A549 (cell line): ENCODE results near the gene SRPRA. TPM values are rescaled to one million over a fixed set of nuclear protein-coding genes. Genes with fewer than 3 reads are reported as not detected.

Experiments used
- ATAC-seq, 2 experiments: fragments of 200-7000 bp in 1 of 2; fragments of >200 bp in 1 of 2; cut with Nextera tagmentation in 1 of 2; cut with Tn5 transposase in 1 of 2; 3 replicates each; pipeline versions ENCODE4 v1.8.0 to v1.9.1; 2018 to 2020; ENCODE audit warnings: mild to moderate bottlenecking in 1 of 2, moderate library complexity in 1 of 2
- CTCF ChIA-PET: fragments of 300-600 bp; sonication (Branson Sonifier 250); formaldehyde crosslinking; extraction: SDS; loops from one replicate; lab custom pipeline; 2021; ENCODE audit warnings: antibody characterized with exemption, inconsistent platforms; lab: Yijun Ruan, JAX
- POLR2A ChIA-PET: fragments of 350-600 bp; formaldehyde crosslinking; extraction: SDS; loops from one replicate; lab custom pipeline; 2021; ENCODE audit warnings: antibody characterized with exemption, inconsistent platforms; lab: Yijun Ruan, JAX
- DNase-seq, 2 experiments: peaks; one replicate each; pipeline versions ENCODE4 v3.0.0 to v3.0.0-alpha.2; 2011 to 2016; ENCODE audit warnings: low read depth in 1 of 2, low spot score in 1 of 2
- FAIRE-seq: peaks from 2 replicates; lab custom pipeline; 2011; peaks lifted over from hg19 to GRCh38; lab: Jason Lieb, UNC
- H3K27ac ChIP-seq, 2 experiments: fragments of >200 bp; sonication (Bioruptor Twin); formaldehyde crosslinking; 3 replicates each; pipeline ENCODE4 v1.5.1; 2016 to 2017
- H3K4me1 ChIP-seq: fragments of >200 bp; sonication (Bioruptor Twin); formaldehyde crosslinking; 3 replicates; pipeline ENCODE4 v1.6.1; 2016
- H3K4me2 ChIP-seq: fragments of >200 bp; sonication (Bioruptor Twin); formaldehyde crosslinking; 3 replicates; pipeline ENCODE4 v1.6.1; 2016
- H3K4me3 ChIP-seq: fragments of >200 bp; sonication (Bioruptor Twin); formaldehyde crosslinking; 3 replicates; pipeline ENCODE4 v1.5.1; 2016
- H3K9me3 ChIP-seq: fragments of >200 bp; sonication (Bioruptor Twin); formaldehyde crosslinking; 3 replicates; pipeline ENCODE4 v1.6.1; 2016
- BHLHE40 ChIP-seq: IDR thresholded peaks from 2 replicates; pipeline ENCODE4 v1.6.1; 2012; ENCODE audit warnings: low read depth, low read length, inconsistent platforms
- CBX8 ChIP-seq: fragments of 200-600 bp; sonication (generic); IDR thresholded peaks from 2 replicates; pipeline ENCODE4 v1.6.1; 2016
- EHF ChIP-seq: fragments of 250-450 bp; sonication (Bioruptor Pico); IDR thresholded peaks from 2 replicates; pipeline ENCODE4 v1.5.0; 2020; ENCODE audit warnings: mild to moderate bottlenecking
- EHMT2 ChIP-seq: fragments of 200-600 bp; sonication (generic); IDR thresholded peaks from 2 replicates; pipeline ENCODE4 v1.6.1; 2016; ENCODE audit warnings: antibody characterized with exemption, low read depth, mild to moderate bottlenecking, moderate library complexity
- EP300 ChIP-seq, 2 experiments: fragments of >200 bp; sonication (Bioruptor Twin); formaldehyde crosslinking; IDR thresholded peaks; 2 replicates in 1 of 2; 3 replicates in 1 of 2; pipeline ENCODE4 v1.6.1; 2016 to 2017
- ESRRA ChIP-seq: fragments of 150-350 bp; IDR thresholded peaks from 2 replicates; pipeline ENCODE4 v1.6.1; 2014; ENCODE audit warnings: mild to moderate bottlenecking, low read length, borderline replicate concordance
- FOSB ChIP-seq: fragments of 250-450 bp; sonication (Bioruptor Pico); IDR thresholded peaks from 2 replicates; pipeline ENCODE4 v1.5.0; 2020; ENCODE audit warnings: mild to moderate bottlenecking, moderate library complexity
- FOSL2 ChIP-seq, 2 experiments: fragments of 450-650 bp in 1 of 2; fragments of >200 bp in 1 of 2; sonication (Bioruptor Twin) in 1 of 2; formaldehyde crosslinking; IDR thresholded peaks; 2 replicates each; pipeline versions ENCODE4 v1.5.0 to v1.6.1; 2016 to 2020; ENCODE audit warnings: mild to moderate bottlenecking in 1 of 2, moderate library complexity in 1 of 2
- GATA3 ChIP-seq: IDR thresholded peaks from 2 replicates; pipeline ENCODE4 v1.6.1; 2012; ENCODE audit warnings: borderline replicate concordance
- HOXB13 ChIP-seq: fragments of 250-450 bp; sonication (Bioruptor Pico); IDR thresholded peaks from 2 replicates; pipeline ENCODE4 v1.5.0; 2020; ENCODE audit warnings: low read depth, mild to moderate bottlenecking, moderate library complexity
- HOXB5 ChIP-seq: fragments of 250-450 bp; sonication (Bioruptor Pico); IDR thresholded peaks from 2 replicates; pipeline ENCODE4 v1.5.0; 2020; ENCODE audit warnings: mild to moderate bottlenecking, moderate library complexity
- JUN ChIP-seq, 2 experiments: fragments of >200 bp; sonication (Bioruptor Twin); formaldehyde crosslinking; IDR thresholded peaks; 2 replicates in 1 of 2; 3 replicates in 1 of 2; pipeline ENCODE4 v1.6.1; 2016 to 2017
- MAFK ChIP-seq: fragments of 450-650 bp; IDR thresholded peaks from 2 replicates; pipeline ENCODE4 v1.6.1; 2014; ENCODE audit not compliant: partially characterized antibody
- MAZ ChIP-seq: fragments of 150-350 bp; IDR thresholded peaks from 2 replicates; pipeline ENCODE4 v1.6.1; 2014; ENCODE audit warnings: antibody characterized with exemption, low read depth, low read length, borderline replicate concordance
- NFE2L2 ChIP-seq: fragments of 150-350 bp; conservative IDR thresholded peaks from 2 replicates; pipeline ENCODE4 v1.6.1; 2014; ENCODE audit warnings: low read length
- PHF8 ChIP-seq: fragments of 200-600 bp; sonication (generic); IDR thresholded peaks from 2 replicates; pipeline ENCODE4 v1.6.1; 2016; ENCODE audit warnings: low read depth, mild to moderate bottlenecking, antibody characterized with exemption, moderate library complexity, borderline replicate concordance
- POLR2AphosphoS2 ChIP-seq: conservative IDR thresholded peaks from 2 replicates; pipeline ENCODE4 v1.6.1; 2012; ENCODE audit warnings: low read length, improper control_type of control experiment, inconsistent platforms
- RAD21 ChIP-seq, 2 experiments: fragments of >200 bp in 1 of 2; sonication (Bioruptor Twin) in 1 of 2; formaldehyde crosslinking in 1 of 2; IDR thresholded peaks in 1 of 2; conservative IDR thresholded peaks in 1 of 2; 2 replicates in 1 of 2; 3 replicates in 1 of 2; pipeline ENCODE4 v1.6.1; 2012 to 2018; ENCODE audit warnings: inconsistent platforms in 1 of 2
- RARB ChIP-seq: fragments of 250-450 bp; sonication (Bioruptor Pico); IDR thresholded peaks from 2 replicates; pipeline ENCODE4 v1.8.0; 2021; ENCODE audit warnings: mild to moderate bottlenecking, moderate library complexity
- RFX5 ChIP-seq: fragments of 450-650 bp; IDR thresholded peaks from 2 replicates; pipeline ENCODE4 v1.7.1; 2014; ENCODE audit warnings: antibody characterized with exemption, mild to moderate bottlenecking, moderate library complexity
- TP53 ChIP-seq: fragments of 250-450 bp; sonication (Bioruptor Pico); IDR thresholded peaks from 2 replicates; pipeline ENCODE4 v1.5.0; 2021; ENCODE audit warnings: mild to moderate bottlenecking, moderate library complexity
- ZC3H11A ChIP-seq: fragments of 450-650 bp; IDR thresholded peaks from 2 replicates; pipeline ENCODE4 v1.6.1; 2014; ENCODE audit warnings: antibody characterized with exemption, mild to moderate bottlenecking
- ZFP36 ChIP-seq: fragments of 450-650 bp; IDR thresholded peaks from 2 replicates; pipeline ENCODE4 v1.6.1; 2014; ENCODE audit warnings: borderline replicate concordance; ENCODE audit not compliant: partially characterized antibody
- WGBS: methylation state at CpG from one replicate; pipeline ENCODE4 v1.1.6; 2017; ENCODE audit errors: missing lambda C conversion rate; 5-methylcytosine and 5-hydroxymethylcytosine counted together
- polyA plus RNA-seq, 4 experiments: library from polyadenylated mRNA; depleted of rRNA in 3 of 4; stranded (reverse); fragments of >200 nt; fragmentation: RNase III in 1 of 4; extraction: RNeasy Plus Mini Kit Qiagen cat#74134 plus additional on column Dnase treatment in 1 of 4; gene quantifications; 2 replicates in 3 of 4; 3 replicates in 1 of 4; pipeline ENCODE4 v1.2.3, GENCODE V29; 2011 to 2017
- TF ChIP-seq, protein P1 (sequence below): fragments of 250-450 bp; sonication (Bioruptor Pico); IDR thresholded peaks from 2 replicates; pipeline ENCODE4 v1.5.0; 2021; ENCODE audit warnings: mild to moderate bottlenecking, moderate library complexity, borderline replicate concordance
- TF ChIP-seq, protein P2 (sequence below): fragments of 250-450 bp; sonication (Bioruptor Pico); IDR thresholded peaks from 2 replicates; pipeline ENCODE4 v1.5.0; 2020; ENCODE audit warnings: low read depth, mild to moderate bottlenecking, moderate library complexity
- TF ChIP-seq, protein P3 (sequence below): fragments of 450-650 bp; IDR thresholded peaks from 2 replicates; pipeline ENCODE4 v1.6.1; 2014; ENCODE audit warnings: antibody characterized with exemption
- TF ChIP-seq, protein P4 (sequence below): fragments of 200-600 bp; sonication (generic); IDR thresholded peaks from 2 replicates; pipeline ENCODE4 v1.6.1; 2016; ENCODE audit warnings: antibody characterized with exemption, mild to moderate bottlenecking, moderate library complexity
- TF ChIP-seq, protein P5 (sequence below): fragments of >200 bp; sonication (Bioruptor Twin); formaldehyde crosslinking; IDR thresholded peaks from 3 replicates; pipeline ENCODE4 v1.6.1; 2016

The SRPRA gene
- polyA plus RNA-seq, 2 of the 4 experiments (the other 2 are of a cell fraction): 45.1 to 92.2 TPM

DNA sequence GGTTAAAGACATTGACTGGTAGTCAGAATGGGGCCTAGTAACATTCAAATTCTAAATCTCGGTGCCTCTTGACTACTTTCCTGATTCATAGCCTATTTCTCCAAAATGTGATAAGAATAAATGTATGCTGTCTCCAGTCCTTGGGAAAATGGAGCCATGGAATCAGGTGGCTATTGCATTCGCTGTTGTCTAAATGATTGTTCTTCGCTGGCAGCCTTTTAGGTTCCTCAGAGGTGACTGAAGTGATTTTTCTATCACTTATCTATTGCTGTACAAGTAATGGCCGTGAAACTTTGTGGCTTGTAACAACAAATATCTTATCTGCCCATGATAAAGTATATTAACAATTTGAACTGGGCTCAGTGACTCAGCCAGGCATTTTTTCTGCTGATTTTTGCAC, 15.4 kb downstream of the SRPRA start:
- no peak for TF ChIP-seq EHMT2
- TF ChIP-seq GATA3: no peak
- no peak for TF ChIP-seq FOSL2 (IDR thresholded peaks at IDR 0.05)
- no peak for TF ChIP-seq FOSL2 (CRISPR knock-in tag; IDR thresholded peaks at IDR 0.05)
- TF ChIP-seq, protein P1, sequence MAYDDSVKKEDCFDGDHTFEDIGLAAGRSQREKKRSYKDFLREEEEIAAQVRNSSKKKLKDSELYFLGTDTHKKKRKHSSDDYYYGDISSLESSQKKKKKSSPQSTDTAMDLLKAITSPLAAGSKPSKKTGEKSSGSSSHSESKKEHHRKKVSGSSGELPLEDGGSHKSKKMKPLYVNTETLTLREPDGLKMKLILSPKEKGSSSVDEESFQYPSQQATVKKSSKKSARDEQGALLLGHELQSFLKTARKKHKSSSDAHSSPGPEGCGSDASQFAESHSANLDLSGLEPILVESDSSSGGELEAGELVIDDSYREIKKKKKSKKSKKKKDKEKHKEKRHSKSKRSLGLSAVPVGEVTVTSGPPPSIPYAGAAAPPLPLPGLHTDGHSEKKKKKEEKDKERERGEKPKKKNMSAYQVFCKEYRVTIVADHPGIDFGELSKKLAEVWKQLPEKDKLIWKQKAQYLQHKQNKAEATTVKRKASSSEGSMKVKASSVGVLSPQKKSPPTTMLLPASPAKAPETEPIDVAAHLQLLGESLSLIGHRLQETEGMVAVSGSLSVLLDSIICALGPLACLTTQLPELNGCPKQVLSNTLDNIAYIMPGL (CRISPR knock-in tag): no peak
- TF ChIP-seq RAD21 (conservative IDR thresholded peaks at IDR 0.05 in 1 of 2, IDR thresholded peaks at IDR 0.05 in 1 of 2): no peak
- no peak for TF ChIP-seq MAFK
- TF ChIP-seq NFE2L2: no peak
- TF ChIP-seq, protein P2, sequence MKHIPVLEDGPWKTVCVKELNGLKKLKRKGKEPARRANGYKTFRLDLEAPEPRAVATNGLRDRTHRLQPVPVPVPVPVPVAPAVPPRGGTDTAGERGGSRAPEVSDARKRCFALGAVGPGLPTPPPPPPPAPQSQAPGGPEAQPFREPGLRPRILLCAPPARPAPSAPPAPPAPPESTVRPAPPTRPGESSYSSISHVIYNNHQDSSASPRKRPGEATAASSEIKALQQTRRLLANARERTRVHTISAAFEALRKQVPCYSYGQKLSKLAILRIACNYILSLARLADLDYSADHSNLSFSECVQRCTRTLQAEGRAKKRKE (CRISPR knock-in tag): no peak
- TF ChIP-seq PHF8: no peak
- no peak for TF ChIP-seq EHF (CRISPR knock-in tag)
- no peak for TF ChIP-seq EP300 (IDR thresholded peaks at IDR 0.05)
- no peak for TF ChIP-seq HOXB5 (CRISPR knock-in tag)
- TF ChIP-seq RFX5: no peak
- TF ChIP-seq ZFP36: no peak
- TF ChIP-seq HOXB13: no peak
- no peak for TF ChIP-seq JUN (IDR thresholded peaks at IDR 0.05)
- TF ChIP-seq RARB (CRISPR knock-in tag): no peak
- TF ChIP-seq TP53 (CRISPR knock-in tag): no peak
- TF ChIP-seq POLR2AphosphoS2: no peak
- TF ChIP-seq, protein P3, sequence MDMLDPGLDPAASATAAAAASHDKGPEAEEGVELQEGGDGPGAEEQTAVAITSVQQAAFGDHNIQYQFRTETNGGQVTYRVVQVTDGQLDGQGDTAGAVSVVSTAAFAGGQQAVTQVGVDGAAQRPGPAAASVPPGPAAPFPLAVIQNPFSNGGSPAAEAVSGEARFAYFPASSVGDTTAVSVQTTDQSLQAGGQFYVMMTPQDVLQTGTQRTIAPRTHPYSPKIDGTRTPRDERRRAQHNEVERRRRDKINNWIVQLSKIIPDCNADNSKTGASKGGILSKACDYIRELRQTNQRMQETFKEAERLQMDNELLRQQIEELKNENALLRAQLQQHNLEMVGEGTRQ: no peak
- CTCF ChIA-PET: no interaction called here
- ATAC-seq (no peak), FAIRE-seq (no peak), DNase-seq (no peak)
- no peak overlapping the region for H3K4me2 ChIP-seq
- H3K27ac ChIP-seq: no peak overlapping the region
- no peak overlapping the region for H3K4me3 ChIP-seq
- no peaks in the 10 kb centered on the region for H3K4me1 ChIP-seq
- WGBS: 66% methylated on average over 4 of the region's 4 CpGs
- POLR2A ChIA-PET: no interaction called here
- H3K9me3 ChIP-seq: no peaks in the 10 kb centered on the region

DNA sequence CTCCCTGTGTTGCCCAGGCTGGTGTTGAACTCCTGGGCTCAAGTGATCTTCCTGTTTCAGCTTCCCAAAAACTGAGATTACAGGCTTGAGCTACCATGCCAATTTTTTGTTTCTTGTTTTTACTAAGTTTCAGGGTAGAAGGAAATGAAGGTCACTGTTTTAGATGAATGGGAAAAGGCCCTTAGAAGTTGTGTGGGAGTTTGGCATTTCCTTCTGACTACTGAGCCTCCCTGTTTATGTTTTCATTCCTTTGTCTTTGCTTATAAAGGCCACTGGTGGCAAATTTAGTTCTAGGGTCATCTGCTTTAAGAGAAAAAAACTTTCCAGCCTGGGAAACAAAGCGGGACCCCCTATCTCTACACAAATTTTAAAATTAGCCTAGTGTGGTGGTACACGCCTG, 22.1 kb downstream of the SRPRA start:
- Histone ChIP-seq H3K4me1 (no peaks in the 10 kb centered on the region), H3K4me2 (no peak overlapping the region), H3K9me3 (no peaks in the 10 kb centered on the region), H3K4me3 (no peak overlapping the region), H3K27ac (no peak overlapping the region)
- ATAC-seq: no peak
- 100% methylated on average over 2 of the region's 2 CpGs for WGBS
- FAIRE-seq: no peak
- CTCF ChIA-PET: no interaction called here
- POLR2A ChIA-PET: no interaction called here
- DNase-seq: no peak
- TF ChIP-seq CBX8 (no peak), GATA3 (no peak)

DNA sequence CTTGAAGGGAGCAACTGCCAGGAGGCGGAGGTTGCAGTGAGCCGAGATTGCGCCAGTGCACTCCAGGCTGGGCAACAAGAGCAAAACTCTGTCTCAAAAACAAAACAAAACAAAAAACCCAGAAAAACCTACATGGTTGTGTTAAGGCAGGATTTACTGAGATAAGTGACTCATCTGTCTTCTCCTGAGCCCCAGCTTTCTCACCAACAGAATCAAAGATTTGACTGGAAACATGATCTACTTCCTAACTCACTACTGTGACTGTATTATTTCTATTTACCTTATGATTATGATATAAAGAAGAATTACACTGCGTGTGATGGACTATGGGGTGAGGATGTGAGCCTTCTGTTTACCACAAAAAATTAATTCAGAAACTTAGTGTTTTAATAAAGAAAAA, 35.3 kb downstream of the SRPRA start:
- POLR2A ChIA-PET: no interaction called here
- ATAC-seq: no peak
- TF ChIP-seq ESRRA (no peak), FOSB (no peak), ZC3H11A (no peak), BHLHE40 (no peak), MAZ (no peak), RAD21 (conservative IDR thresholded peaks at IDR 0.05 in 1 of 2, IDR thresholded peaks at IDR 0.05 in 1 of 2) (no peak), PHF8 (no peak)
- TF ChIP-seq, protein P4, sequence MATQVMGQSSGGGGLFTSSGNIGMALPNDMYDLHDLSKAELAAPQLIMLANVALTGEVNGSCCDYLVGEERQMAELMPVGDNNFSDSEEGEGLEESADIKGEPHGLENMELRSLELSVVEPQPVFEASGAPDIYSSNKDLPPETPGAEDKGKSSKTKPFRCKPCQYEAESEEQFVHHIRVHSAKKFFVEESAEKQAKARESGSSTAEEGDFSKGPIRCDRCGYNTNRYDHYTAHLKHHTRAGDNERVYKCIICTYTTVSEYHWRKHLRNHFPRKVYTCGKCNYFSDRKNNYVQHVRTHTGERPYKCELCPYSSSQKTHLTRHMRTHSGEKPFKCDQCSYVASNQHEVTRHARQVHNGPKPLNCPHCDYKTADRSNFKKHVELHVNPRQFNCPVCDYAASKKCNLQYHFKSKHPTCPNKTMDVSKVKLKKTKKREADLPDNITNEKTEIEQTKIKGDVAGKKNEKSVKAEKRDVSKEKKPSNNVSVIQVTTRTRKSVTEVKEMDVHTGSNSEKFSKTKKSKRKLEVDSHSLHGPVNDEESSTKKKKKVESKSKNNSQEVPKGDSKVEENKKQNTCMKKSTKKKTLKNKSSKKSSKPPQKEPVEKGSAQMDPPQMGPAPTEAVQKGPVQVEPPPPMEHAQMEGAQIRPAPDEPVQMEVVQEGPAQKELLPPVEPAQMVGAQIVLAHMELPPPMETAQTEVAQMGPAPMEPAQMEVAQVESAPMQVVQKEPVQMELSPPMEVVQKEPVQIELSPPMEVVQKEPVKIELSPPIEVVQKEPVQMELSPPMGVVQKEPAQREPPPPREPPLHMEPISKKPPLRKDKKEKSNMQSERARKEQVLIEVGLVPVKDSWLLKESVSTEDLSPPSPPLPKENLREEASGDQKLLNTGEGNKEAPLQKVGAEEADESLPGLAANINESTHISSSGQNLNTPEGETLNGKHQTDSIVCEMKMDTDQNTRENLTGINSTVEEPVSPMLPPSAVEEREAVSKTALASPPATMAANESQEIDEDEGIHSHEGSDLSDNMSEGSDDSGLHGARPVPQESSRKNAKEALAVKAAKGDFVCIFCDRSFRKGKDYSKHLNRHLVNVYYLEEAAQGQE: no peak
- TF ChIP-seq, protein P5, sequence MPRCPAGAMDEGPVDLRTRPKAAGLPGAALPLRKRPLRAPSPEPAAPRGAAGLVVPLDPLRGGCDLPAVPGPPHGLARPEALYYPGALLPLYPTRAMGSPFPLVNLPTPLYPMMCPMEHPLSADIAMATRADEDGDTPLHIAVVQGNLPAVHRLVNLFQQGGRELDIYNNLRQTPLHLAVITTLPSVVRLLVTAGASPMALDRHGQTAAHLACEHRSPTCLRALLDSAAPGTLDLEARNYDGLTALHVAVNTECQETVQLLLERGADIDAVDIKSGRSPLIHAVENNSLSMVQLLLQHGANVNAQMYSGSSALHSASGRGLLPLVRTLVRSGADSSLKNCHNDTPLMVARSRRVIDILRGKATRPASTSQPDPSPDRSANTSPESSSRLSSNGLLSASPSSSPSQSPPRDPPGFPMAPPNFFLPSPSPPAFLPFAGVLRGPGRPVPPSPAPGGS: no peak

More for the DNA sequence above, 35.3 kb downstream of the SRPRA start:
- CTCF ChIA-PET: no interaction called here
- FAIRE-seq (no peak), DNase-seq (no peak)
- Histone ChIP-seq H3K4me1 (peaks cover 6% of the 10 kb centered on the region; the same call in 2 of the 3 replicates), H3K27ac (no peak overlapping the region), H3K4me2 (no peak overlapping the region), H3K4me3 (no peak overlapping the region), H3K9me3 (no peaks in the 10 kb centered on the region)
- WGBS: 91% methylated on average over 4 of the region's 4 CpGs
